H1 (cell line): Measurements from ENCODE around the gene BPIFB6.

ENCODE experiments used
- BCL11A ChIP-seq, 2 experiments: IDR thresholded peaks; one replicate each; pipeline ENCODE4 v1.6.1; 2011; ENCODE audit warnings: low read depth in 2 of 2, low read length in 2 of 2, mild to moderate bottlenecking in 2 of 2
- CTCF ChIP-seq, 3 experiments: IDR thresholded peaks; 1 replicate in 2 of 3; 2 replicates in 1 of 3; pipeline versions ENCODE4 v1.5.1 to v1.6.1; 2011; ENCODE audit warnings: low read length in 3 of 3, mild to moderate bottlenecking in 3 of 3, inconsistent platforms in 2 of 3, low read depth in 1 of 3, moderate library complexity in 1 of 3; ENCODE audit not compliant: insufficient read depth in 1 of 3; ENCODE audit errors: control extremely low read depth in 1 of 3
- MAFK ChIP-seq: IDR thresholded peaks from 2 replicates; pipeline ENCODE4 v1.6.1; 2012; ENCODE audit warnings: low read depth, mild to moderate bottlenecking, improper control_type of control experiment, low read length
- POLR2A ChIP-seq, 2 experiments: IDR thresholded peaks; 1 replicate in 1 of 2; 2 replicates in 1 of 2; pipeline ENCODE4 v1.6.1; 2011; ENCODE audit warnings: low read depth in 2 of 2, low read length in 2 of 2, mild to moderate bottlenecking in 2 of 2; ENCODE audit errors: control extremely low read depth in 1 of 2
- POLR2AphosphoS5 ChIP-seq: IDR thresholded peaks from 2 replicates; pipeline ENCODE4 v1.6.1; 2011; ENCODE audit warnings: low read depth, low read length
- RAD21 ChIP-seq, 2 experiments: IDR thresholded peaks in 1 of 2; conservative IDR thresholded peaks in 1 of 2; 2 replicates each; pipeline ENCODE4 v1.6.1; 2011; ENCODE audit warnings: low read depth in 2 of 2, low read length in 2 of 2, improper control_type of control experiment in 1 of 2, inconsistent platforms in 1 of 2, mild to moderate bottlenecking in 1 of 2, moderate library complexity in 1 of 2
- RFX5 ChIP-seq: IDR thresholded peaks from 2 replicates; pipeline ENCODE4 v1.6.1; 2011; ENCODE audit warnings: low read depth, low read length, improper control_type of control experiment, borderline replicate concordance
- SUZ12 ChIP-seq: fragments of 200-600 bp; sonication (generic); IDR thresholded peaks from 2 replicates; pipeline ENCODE4 v1.6.1; 2012; ENCODE audit warnings: mild to moderate bottlenecking, inconsistent platforms, low read length, moderate library complexity, mixed read lengths
- ZNF274 ChIP-seq: IDR thresholded peaks from 2 replicates; pipeline ENCODE4 v1.7.0; 2012; ENCODE audit warnings: low read length, borderline replicate concordance; ENCODE audit errors: extremely low read depth

- TF ChIP-seq CTCF (IDR thresholded peaks at IDR 0.05; ENCODE audit: control extremely low read depth in 1 of 3, insufficient read depth in 1 of 3, low read depth in 1 of 3, low read length in 3 of 3) (no peak), POLR2AphosphoS5 (no peak), MAFK (no peak), ZNF274 (no peak), BCL11A (IDR thresholded peaks at IDR 0.05; ENCODE audit: low read depth in 2 of 2, low read length in 2 of 2) (no peak), SUZ12 (no peak), RFX5 (no peak), POLR2A (IDR thresholded peaks at IDR 0.05; ENCODE audit: control extremely low read depth in 1 of 2, low read depth in 2 of 2, low read length in 2 of 2) (no peak), RAD21 (IDR thresholded peaks at IDR 0.05 in 1 of 2, conservative IDR thresholded peaks at IDR 0.05 in 1 of 2; ENCODE audit: low read depth in 2 of 2, low read length in 2 of 2) (no peak)
These were observed 38.2 kb downstream of the BPIFB6 start for GRCh38 chr20:33069673-33070072.
